PC-9 (cell line): ENCODE data around the gene CEP112. TPM values are rescaled to one million over a fixed set of nuclear protein-coding genes. Genes with fewer than 3 reads are reported as not detected.

Source experiments
- BruUV-seq: library from RNA; stranded (reverse); fragments of 400-500 nt; replicated peaks from 2 replicates; lab custom pipeline; 2021; lab: Mats Ljungman, UMichigan
- CTCF ChIA-PET: fragments of 300-600 bp; sonication (Branson Sonifier 250); formaldehyde crosslinking; loops from one replicate; lab custom pipeline; 2022; ENCODE audit warnings: antibody characterized with exemption; lab: Charles Lee
- POLR2A ChIA-PET: fragments of 300-600 bp; sonication (Branson Sonifier 250); formaldehyde crosslinking; loops from one replicate; lab custom pipeline; 2022; ENCODE audit warnings: antibody characterized with exemption; ENCODE audit not compliant: unreplicated experiment; lab: Charles Lee
- DNase-seq, 2 experiments: peaks; one replicate each; pipeline versions ENCODE4 v3.0.0 to v3.0.0-alpha.2; 2015 to 2022; ENCODE audit warnings: mixed read lengths in 1 of 2
- H2AFZ ChIP-seq: fragments of 200-600 bp; sonication (generic); 2 replicates; pipeline ENCODE4 v1.8.1; 2017; ENCODE audit warnings: antibody characterized with exemption
- H3F3A ChIP-seq: fragments of 200-600 bp; sonication (generic); 2 replicates; pipeline ENCODE4 v1.8.1; 2017; ENCODE audit warnings: antibody characterized with exemption, mild to moderate bottlenecking, low read depth; ENCODE audit not compliant: insufficient read depth
- H3K27ac ChIP-seq: fragments of 200-600 bp; sonication (generic); 2 replicates; pipeline ENCODE4 v1.6.1; 2016; ENCODE audit warnings: mixed run types
- H3K27me3 ChIP-seq: fragments of 200-600 bp; sonication (generic); 2 replicates; pipeline ENCODE4 v1.6.1; 2016; ENCODE audit warnings: low read depth, mixed run types; ENCODE audit not compliant: insufficient read depth
- H3K36me3 ChIP-seq: fragments of 200-600 bp; sonication (generic); 2 replicates; pipeline ENCODE4 v1.6.1; 2016; ENCODE audit warnings: low read depth, mixed run types
- H3K4me1 ChIP-seq: fragments of 200-600 bp; sonication (generic); replicated peaks from 2 replicates; pipeline ENCODE4 v1.6.1; 2016; ENCODE audit warnings: mixed run types; ENCODE audit not compliant: insufficient read depth
- H3K4me2 ChIP-seq: fragments of 200-600 bp; sonication (generic); 2 replicates; pipeline ENCODE4 v1.6.1; 2017; ENCODE audit warnings: mixed run types
- H3K4me3 ChIP-seq: fragments of 200-600 bp; sonication (generic); 2 replicates; pipeline ENCODE4 v1.6.1; 2016; ENCODE audit warnings: mixed run types
- H3K79me2 ChIP-seq: fragments of 200-600 bp; sonication (generic); 2 replicates; pipeline ENCODE4 v1.6.1; 2017; ENCODE audit warnings: low read depth, mixed run types
- H3K9me2 ChIP-seq: fragments of 200-600 bp; sonication (generic); 2 replicates; pipeline ENCODE4 v1.8.1; 2017; ENCODE audit warnings: mild to moderate bottlenecking; ENCODE audit not compliant: insufficient read depth
- H3K9me3 ChIP-seq: fragments of 200-600 bp; sonication (generic); 2 replicates; pipeline ENCODE4 v1.8.1; 2016; ENCODE audit warnings: low read depth; ENCODE audit not compliant: insufficient read depth
- H4K20me1 ChIP-seq: fragments of 200-600 bp; sonication (generic); 2 replicates; pipeline ENCODE4 v1.8.1; 2017; ENCODE audit not compliant: insufficient read depth
- EZH2 ChIP-seq: fragments of 200-600 bp; sonication (generic); IDR thresholded peaks from 2 replicates; pipeline ENCODE4 v1.8.0; 2017; ENCODE audit warnings: antibody characterized with exemption, low read depth
- intact Hi-C: fragments of 100-400 bp; cut with micrococcal nuclease; formaldehyde crosslinking; loops from one replicate; pipeline ENCODE4 v1.10.0; 2022; ENCODE audit not compliant: unreplicated experiment
- total RNA-seq: library from RNA; stranded (reverse); gene quantifications from 2 replicates; pipeline ENCODE4 v1.2.3, GENCODE V29; 2021
- TF ChIP-seq, protein P1 (sequence below): fragments of 200-600 bp; sonication (generic); conservative IDR thresholded peaks from 2 replicates; pipeline ENCODE4 v1.6.1; 2017; ENCODE audit warnings: mixed run types, antibody characterized with exemption, mild to moderate bottlenecking, moderate library complexity

Gene CEP112
- total RNA-seq, 1 experiment from 2014 or later = 4.3 TPM

DNA sequence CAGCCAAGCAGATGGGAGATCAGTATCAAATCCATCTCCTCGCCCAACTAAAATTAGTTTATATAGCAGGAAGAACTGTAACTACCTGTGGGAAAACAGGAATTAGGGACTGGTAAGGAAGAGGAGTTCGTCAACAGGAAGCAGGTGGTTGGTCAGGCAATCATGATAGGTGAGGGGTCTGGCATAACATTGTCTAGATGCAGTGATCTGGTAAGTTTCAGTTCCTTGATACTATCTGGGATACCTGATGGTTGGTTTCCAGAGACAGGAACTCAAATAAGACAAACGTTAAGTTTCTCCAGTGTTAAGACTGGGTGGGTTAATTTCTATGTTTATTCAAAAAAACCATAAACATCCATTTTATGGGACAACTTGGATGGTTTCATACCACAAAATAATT is 53.8 kb downstream of the CEP112 start:
- POLR2A ChIA-PET = no interaction called here
- H3K4me3 ChIP-seq = no peak overlapping the region
- no TSS peak for BruUV-seq
- 0 out of 2 replicates have a peak, but pooled peaks cover 3% of the 10 kb centered on the region for H3K9me2 ChIP-seq
- intact Hi-C loops = no loop called here
- TF ChIP-seq EZH2 = no peak
- TF ChIP-seq, protein P1, sequence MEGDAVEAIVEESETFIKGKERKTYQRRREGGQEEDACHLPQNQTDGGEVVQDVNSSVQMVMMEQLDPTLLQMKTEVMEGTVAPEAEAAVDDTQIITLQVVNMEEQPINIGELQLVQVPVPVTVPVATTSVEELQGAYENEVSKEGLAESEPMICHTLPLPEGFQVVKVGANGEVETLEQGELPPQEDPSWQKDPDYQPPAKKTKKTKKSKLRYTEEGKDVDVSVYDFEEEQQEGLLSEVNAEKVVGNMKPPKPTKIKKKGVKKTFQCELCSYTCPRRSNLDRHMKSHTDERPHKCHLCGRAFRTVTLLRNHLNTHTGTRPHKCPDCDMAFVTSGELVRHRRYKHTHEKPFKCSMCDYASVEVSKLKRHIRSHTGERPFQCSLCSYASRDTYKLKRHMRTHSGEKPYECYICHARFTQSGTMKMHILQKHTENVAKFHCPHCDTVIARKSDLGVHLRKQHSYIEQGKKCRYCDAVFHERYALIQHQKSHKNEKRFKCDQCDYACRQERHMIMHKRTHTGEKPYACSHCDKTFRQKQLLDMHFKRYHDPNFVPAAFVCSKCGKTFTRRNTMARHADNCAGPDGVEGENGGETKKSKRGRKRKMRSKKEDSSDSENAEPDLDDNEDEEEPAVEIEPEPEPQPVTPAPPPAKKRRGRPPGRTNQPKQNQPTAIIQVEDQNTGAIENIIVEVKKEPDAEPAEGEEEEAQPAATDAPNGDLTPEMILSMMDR = no peak
- H3K36me3 ChIP-seq = no peaks in the 10 kb centered on the region
- CTCF ChIA-PET = no interaction called here
- DNase-seq = no peak
- H4K20me1 ChIP-seq = no peaks in the 10 kb centered on the region
- no peak overlapping the region for H3K27ac ChIP-seq
- no peak overlapping the region for H3K4me2 ChIP-seq
- H3K4me1 ChIP-seq = no peaks in the 10 kb centered on the region
- no peaks in the 10 kb centered on the region for H3K27me3 ChIP-seq
- no peaks in the 10 kb centered on the region for H3K79me2 ChIP-seq
- H3K9me3 ChIP-seq = no peaks in the 10 kb centered on the region
- no peak overlapping the region for H2AFZ ChIP-seq
- no peaks in the 10 kb centered on the region for H3F3A ChIP-seq

DNA sequence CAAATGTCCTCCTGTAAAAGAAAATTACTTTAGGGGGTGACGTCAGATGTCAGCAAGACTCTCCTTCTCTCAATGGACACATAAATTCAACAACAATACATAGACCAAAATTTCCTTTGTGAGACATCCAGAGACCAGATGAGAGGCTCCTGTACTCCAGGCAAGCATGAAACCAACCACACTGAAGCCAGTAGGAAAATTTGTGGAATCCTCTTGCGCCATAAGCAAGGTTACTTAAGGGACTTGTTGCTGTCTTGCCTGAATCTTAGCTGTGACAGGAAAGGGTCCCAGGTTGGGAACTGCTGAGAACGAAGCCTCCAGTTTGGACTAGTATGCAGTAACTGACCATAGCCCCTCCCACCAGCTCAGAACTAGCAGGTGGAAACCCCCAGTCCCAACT is 56.0 kb downstream of the CEP112 start:
- Histone ChIP-seq H3K4me3 (no peak overlapping the region), H3K36me3 (no peaks in the 10 kb centered on the region), H3K27ac (no peak overlapping the region), H3K4me1 (no peaks in the 10 kb centered on the region), H3K9me3 (no peaks in the 10 kb centered on the region), H3K79me2 (no peaks in the 10 kb centered on the region), H3K4me2 (no peak overlapping the region), H3K9me2 (0 out of 2 replicates have a peak, but pooled peaks cover 3% of the 10 kb centered on the region), H3K27me3 (no peaks in the 10 kb centered on the region), H3F3A (no peaks in the 10 kb centered on the region), H2AFZ (no peak overlapping the region), H4K20me1 (no peaks in the 10 kb centered on the region)
- CTCF ChIA-PET = no interaction called here
- intact Hi-C loops = no loop called here
- TF ChIP-seq, protein P1 = no peak
- TF ChIP-seq EZH2 = no peak
- BruUV-seq = no TSS peak
- no peak for DNase-seq
- POLR2A ChIA-PET = no interaction called here

DNA sequence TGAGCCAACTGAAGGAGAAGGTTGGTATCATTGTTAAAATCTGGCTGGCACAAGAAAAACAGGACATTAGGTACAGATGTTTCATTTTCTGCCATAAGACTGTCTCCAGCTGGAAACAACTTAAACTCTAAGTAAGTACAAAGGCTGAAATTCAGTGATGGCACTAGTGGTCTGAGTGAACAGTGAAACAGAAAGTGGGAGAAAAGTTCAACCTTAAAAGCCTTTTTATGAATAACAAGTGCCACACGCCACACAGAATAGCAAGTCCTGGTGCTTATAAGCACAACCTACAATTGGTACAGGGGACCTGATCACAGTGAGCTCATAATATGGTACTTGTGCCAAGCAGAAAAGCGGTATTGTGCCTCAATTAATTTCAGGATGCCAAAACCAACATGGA is 56.7 kb downstream of the CEP112 start:
- BruUV-seq = no TSS peak
- no peak overlapping the region for H3K4me3 ChIP-seq
- POLR2A ChIA-PET = no interaction called here
- H3K36me3 ChIP-seq = no peaks in the 10 kb centered on the region
- no peak overlapping the region for H3K27ac ChIP-seq
- no peaks in the 10 kb centered on the region for H3K4me1 ChIP-seq
- intact Hi-C loops = no loop called here
- no peaks in the 10 kb centered on the region for H3K27me3 ChIP-seq
- no peaks in the 10 kb centered on the region for H4K20me1 ChIP-seq
- H3K9me3 ChIP-seq = no peaks in the 10 kb centered on the region
- H3K79me2 ChIP-seq = no peaks in the 10 kb centered on the region
- no peak overlapping the region for H3K4me2 ChIP-seq
- no peak for DNase-seq
- H2AFZ ChIP-seq = no peak overlapping the region
- TF ChIP-seq, protein P1 = no peak
- TF ChIP-seq EZH2 = no peak
- H3F3A ChIP-seq = no peaks in the 10 kb centered on the region
- H3K9me2 ChIP-seq = 0 out of 2 replicates have a peak, but pooled peaks cover 3% of the 10 kb centered on the region
- CTCF ChIA-PET = no interaction called here
